ENCODE results near the gene BNC2. TPM values are rescaled to one million over a fixed set of nuclear protein-coding genes. Genes with fewer than 3 reads are reported as not detected.

BNC2 gene
- total and polyA plus RNA-seq, 2 of the 13 experiments (the other 11 are each of a cell fraction or from before 2014, with no cell fraction given) = not detected

DNA sequence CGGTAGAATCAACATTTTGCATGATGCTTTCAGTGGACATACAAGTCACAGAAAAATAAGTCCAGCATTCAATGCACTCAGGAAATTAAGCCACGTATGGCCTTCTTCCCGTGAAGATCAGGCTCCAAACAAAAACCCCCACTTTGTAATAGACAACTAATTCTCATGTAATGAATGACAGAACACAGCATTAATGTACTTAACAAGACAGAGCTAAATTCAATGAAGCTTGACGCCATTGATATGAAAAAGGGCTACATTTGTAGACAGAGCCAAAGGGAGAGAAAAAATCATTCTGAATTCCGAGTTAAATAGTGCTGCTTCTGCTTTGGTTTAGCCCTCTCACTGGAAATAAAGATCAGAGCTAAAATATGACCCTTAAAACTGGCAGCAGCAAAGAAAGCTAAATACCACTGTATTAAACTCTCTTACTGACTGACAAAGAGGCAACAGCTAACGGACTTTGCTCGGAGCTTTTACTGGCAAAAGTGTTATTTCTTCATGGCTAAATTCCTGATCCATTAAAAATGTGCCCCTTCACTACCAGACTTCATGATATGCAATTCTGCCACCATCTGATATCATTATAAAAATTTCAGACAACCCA is 250.5 kb downstream of the BNC2 start:
- no peak for DNase-seq (ENCODE audit: low spot score)
- BruUV-seq (replicated peaks) = no TSS peak
- no peak overlapping the region for H3K9ac ChIP-seq (ENCODE audit: insufficient read depth, low read depth, low read length)
- H3K4me2 ChIP-seq (ENCODE audit: low read depth, low read length) = no peak overlapping the region
- no peaks in the 10 kb centered on the region for H3K9me3 ChIP-seq (ENCODE audit: low read length)
- H4K20me1 ChIP-seq (ENCODE audit: insufficient read depth, low read length) = no peaks in the 10 kb centered on the region
- in situ Hi-C loops (cut with HindIII; ENCODE audit: extremely low pct_ligation_motif_present, low pct_unique_long_range_greater_than_20kb) = no loop called here
- intact Hi-C loops (cut with micrococcal nuclease; ENCODE audit: unreplicated experiment) = no loop called here
- POLR2A ChIA-PET = no interaction called here
- 1% methylated on average over 7 of the region's 7 CpGs for WGBS (ENCODE audit: low lambda C conversion rate)
- H3K27me3 ChIP-seq (ENCODE audit: control insufficient read depth in 1 of 2, insufficient read depth in 2 of 2, low read length in 2 of 2) = no peaks in the 10 kb centered on the region
- no peaks in the 10 kb centered on the region for H3K4me1 ChIP-seq (ENCODE audit: insufficient read depth, low read length)
- no peak overlapping the region for H2AFZ ChIP-seq (ENCODE audit: low read length)
- CTCF ChIA-PET (ENCODE audit: low intra/inter-chr PET ratio, low total read pairs) = no interaction called here
- H3K36me3 ChIP-seq (replicated peaks in 1 of 2; ENCODE audit: control insufficient read depth in 1 of 2, insufficient read depth in 2 of 2, low read length in 2 of 2) = no peaks in the 10 kb centered on the region
- H3K4me3 ChIP-seq (replicated peaks in 1 of 3; ENCODE audit: insufficient read depth in 1 of 3, low read depth in 2 of 3, low read length in 3 of 3) = no peak overlapping the region
- FAIRE-seq = no peak
- ATAC-seq = no peak
- no peaks in the 10 kb centered on the region for H3K79me2 ChIP-seq (ENCODE audit: insufficient read depth, low read length)
- TF ChIP-seq RBM22 (optimal IDR thresholded peaks at IDR 0.05; ENCODE audit: low read length) = no peak
- no peak for TF ChIP-seq ZNF44 (CRISPR knock-in tag; IDR thresholded peaks at IDR 0.05)
- no peak for TF ChIP-seq ARID2 (CRISPR knock-in tag; IDR thresholded peaks at IDR 0.05; ENCODE audit: borderline replicate concordance)
- no peak for TF ChIP-seq ZNF883 (CRISPR knock-in tag; IDR thresholded peaks at IDR 0.05; ENCODE audit: not compliant biosample characterization)
- TF ChIP-seq, protein P1, sequence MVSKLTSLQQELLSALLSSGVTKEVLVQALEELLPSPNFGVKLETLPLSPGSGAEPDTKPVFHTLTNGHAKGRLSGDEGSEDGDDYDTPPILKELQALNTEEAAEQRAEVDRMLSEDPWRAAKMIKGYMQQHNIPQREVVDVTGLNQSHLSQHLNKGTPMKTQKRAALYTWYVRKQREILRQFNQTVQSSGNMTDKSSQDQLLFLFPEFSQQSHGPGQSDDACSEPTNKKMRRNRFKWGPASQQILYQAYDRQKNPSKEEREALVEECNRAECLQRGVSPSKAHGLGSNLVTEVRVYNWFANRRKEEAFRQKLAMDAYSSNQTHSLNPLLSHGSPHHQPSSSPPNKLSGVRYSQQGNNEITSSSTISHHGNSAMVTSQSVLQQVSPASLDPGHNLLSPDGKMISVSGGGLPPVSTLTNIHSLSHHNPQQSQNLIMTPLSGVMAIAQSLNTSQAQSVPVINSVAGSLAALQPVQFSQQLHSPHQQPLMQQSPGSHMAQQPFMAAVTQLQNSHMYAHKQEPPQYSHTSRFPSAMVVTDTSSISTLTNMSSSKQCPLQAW (CRISPR knock-in tag; IDR thresholded peaks at IDR 0.05) = no peak
- no peak for TF ChIP-seq ATM (IDR thresholded peaks at IDR 0.05; ENCODE audit: borderline replicate concordance)
- no peak overlapping the region for H3K27ac ChIP-seq (ENCODE audit: extremely low read length, insufficient read depth, low read length)

GRCh38 chr9:16619402-16619801 is 251.1 kb downstream of the BNC2 start:
- ChIA-PET CTCF (ENCODE audit: low intra/inter-chr PET ratio, low total read pairs) (no interaction called here), POLR2A (no interaction called here)
- in situ Hi-C loops (cut with HindIII; ENCODE audit: extremely low pct_ligation_motif_present, low pct_unique_long_range_greater_than_20kb) = no loop called here
- Histone ChIP-seq H4K20me1 (ENCODE audit: insufficient read depth, low read length) (no peaks in the 10 kb centered on the region), H2AFZ (ENCODE audit: low read length) (no peak overlapping the region), H3K4me1 (ENCODE audit: insufficient read depth, low read length) (no peaks in the 10 kb centered on the region), H3K79me2 (ENCODE audit: insufficient read depth, low read length) (no peaks in the 10 kb centered on the region), H3K36me3 (replicated peaks in 1 of 2; ENCODE audit: control insufficient read depth in 1 of 2, insufficient read depth in 2 of 2, low read length in 2 of 2) (no peaks in the 10 kb centered on the region), H3K9me3 (ENCODE audit: low read length) (no peaks in the 10 kb centered on the region), H3K27me3 (ENCODE audit: control insufficient read depth in 1 of 2, insufficient read depth in 2 of 2, low read length in 2 of 2) (no peaks in the 10 kb centered on the region), H3K27ac (ENCODE audit: extremely low read length, insufficient read depth, low read length) (no peak overlapping the region), H3K4me3 (replicated peaks in 1 of 3; ENCODE audit: insufficient read depth in 1 of 3, low read depth in 2 of 3, low read length in 3 of 3) (no peak overlapping the region), H3K9ac (ENCODE audit: insufficient read depth, low read depth, low read length) (no peak overlapping the region), H3K4me2 (ENCODE audit: low read depth, low read length) (no peak overlapping the region)
- DNase-seq (ENCODE audit: low spot score) (no peak), ATAC-seq (no peak), FAIRE-seq (no peak)
- intact Hi-C loops (cut with micrococcal nuclease; ENCODE audit: unreplicated experiment) = no loop called here
- no TSS peak for BruUV-seq (replicated peaks)
- TF ChIP-seq HDAC1 (CRISPR knock-in tag; IDR thresholded peaks at IDR 0.05) (no peak), NFIC (IDR thresholded peaks at IDR 0.05; ENCODE audit: low read length) (no peak), PTBP1 (IDR thresholded peaks at IDR 0.05; ENCODE audit: low read depth, low read length, poor library complexity, severe bottlenecking) (no peak), ARID3A (IDR thresholded peaks at IDR 0.05; ENCODE audit: low read depth, low read length) (no peak), ZBTB34 (CRISPR knock-in tag; IDR thresholded peaks at IDR 0.05) (no peak), PRPF4 (IDR thresholded peaks at IDR 0.05; ENCODE audit: low read depth, low read length, poor library complexity, severe bottlenecking) (no peak), STAT5B (CRISPR knock-in tag; IDR thresholded peaks at IDR 0.05) (no peak), JDP2 (CRISPR knock-in tag; IDR thresholded peaks at IDR 0.05; ENCODE audit: borderline replicate concordance) (no peak)
